Effector CD8-positive, alpha-beta T cell (primary cell): ENCODE measurements around the gene ATRX.
"Not testable (repeated sequence)": the region's sequence is repeated elsewhere in the genome, so short reads cannot be mapped to it uniquely, and the experiment has no call there.

Experiments
- DNase-seq: peaks from one replicate; lab custom pipeline; 2025; lab: John Stamatoyannopoulos, UW
- total RNA-seq, 4 experiments: gene quantifications; one replicate each; lab custom pipeline; 2026; lab: John Stamatoyannopoulos, UW

The ATRX gene, protein sequence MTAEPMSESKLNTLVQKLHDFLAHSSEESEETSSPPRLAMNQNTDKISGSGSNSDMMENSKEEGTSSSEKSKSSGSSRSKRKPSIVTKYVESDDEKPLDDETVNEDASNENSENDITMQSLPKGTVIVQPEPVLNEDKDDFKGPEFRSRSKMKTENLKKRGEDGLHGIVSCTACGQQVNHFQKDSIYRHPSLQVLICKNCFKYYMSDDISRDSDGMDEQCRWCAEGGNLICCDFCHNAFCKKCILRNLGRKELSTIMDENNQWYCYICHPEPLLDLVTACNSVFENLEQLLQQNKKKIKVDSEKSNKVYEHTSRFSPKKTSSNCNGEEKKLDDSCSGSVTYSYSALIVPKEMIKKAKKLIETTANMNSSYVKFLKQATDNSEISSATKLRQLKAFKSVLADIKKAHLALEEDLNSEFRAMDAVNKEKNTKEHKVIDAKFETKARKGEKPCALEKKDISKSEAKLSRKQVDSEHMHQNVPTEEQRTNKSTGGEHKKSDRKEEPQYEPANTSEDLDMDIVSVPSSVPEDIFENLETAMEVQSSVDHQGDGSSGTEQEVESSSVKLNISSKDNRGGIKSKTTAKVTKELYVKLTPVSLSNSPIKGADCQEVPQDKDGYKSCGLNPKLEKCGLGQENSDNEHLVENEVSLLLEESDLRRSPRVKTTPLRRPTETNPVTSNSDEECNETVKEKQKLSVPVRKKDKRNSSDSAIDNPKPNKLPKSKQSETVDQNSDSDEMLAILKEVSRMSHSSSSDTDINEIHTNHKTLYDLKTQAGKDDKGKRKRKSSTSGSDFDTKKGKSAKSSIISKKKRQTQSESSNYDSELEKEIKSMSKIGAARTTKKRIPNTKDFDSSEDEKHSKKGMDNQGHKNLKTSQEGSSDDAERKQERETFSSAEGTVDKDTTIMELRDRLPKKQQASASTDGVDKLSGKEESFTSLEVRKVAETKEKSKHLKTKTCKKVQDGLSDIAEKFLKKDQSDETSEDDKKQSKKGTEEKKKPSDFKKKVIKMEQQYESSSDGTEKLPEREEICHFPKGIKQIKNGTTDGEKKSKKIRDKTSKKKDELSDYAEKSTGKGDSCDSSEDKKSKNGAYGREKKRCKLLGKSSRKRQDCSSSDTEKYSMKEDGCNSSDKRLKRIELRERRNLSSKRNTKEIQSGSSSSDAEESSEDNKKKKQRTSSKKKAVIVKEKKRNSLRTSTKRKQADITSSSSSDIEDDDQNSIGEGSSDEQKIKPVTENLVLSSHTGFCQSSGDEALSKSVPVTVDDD (N-terminal part only)
- total RNA-seq = 170 to 276 (median 247) reads per million in 4 experiments

DNA sequence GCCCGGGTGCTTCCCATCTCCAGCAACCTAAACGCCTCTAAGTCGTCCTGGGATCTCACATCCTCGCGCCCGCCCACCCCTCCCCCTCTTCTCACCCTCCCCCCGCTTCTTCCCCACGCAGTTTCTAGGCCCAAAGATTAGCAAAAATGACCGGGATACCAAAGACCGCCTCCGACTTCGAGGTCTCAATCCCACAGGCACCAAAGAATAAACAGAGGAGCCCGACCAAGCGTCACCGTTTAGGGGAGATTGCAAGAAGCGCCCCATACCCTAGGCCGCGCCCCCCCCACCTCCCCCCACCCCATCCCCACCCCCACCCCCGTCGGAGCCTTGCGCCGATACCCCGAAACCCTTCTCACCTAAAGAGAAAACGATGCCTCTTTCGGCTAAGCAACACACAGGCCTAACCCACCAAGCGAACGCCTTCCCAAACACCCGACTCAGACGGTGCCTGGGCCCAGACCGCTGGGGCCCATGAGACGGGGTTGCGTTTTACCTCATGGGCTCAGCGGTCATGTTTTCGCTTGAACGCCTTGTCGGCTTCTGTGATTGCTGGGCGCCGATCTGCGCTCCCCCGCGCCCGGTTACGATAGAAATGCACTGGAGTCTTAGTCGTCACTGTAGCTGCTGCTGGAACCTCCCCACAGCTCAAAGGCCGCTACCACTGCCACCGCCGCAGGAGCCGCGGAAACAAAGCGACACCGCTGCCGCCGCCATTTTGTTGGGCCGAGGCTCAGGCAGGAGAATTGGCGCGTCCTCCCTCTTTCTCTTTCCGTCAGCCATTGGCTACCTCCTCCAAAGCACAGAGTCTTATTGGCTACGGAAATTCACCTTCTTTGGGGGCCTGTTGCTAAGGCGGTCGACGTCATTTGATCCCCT, at the start of gene ATRX:
Gene ATRX, minus strand, starts transcription at position 731 of the 879 bp plus-strand sequence. Its CDS starts 215 bp downstream, at position 516.
- DNase-seq = peak; percentile 57

DNA sequence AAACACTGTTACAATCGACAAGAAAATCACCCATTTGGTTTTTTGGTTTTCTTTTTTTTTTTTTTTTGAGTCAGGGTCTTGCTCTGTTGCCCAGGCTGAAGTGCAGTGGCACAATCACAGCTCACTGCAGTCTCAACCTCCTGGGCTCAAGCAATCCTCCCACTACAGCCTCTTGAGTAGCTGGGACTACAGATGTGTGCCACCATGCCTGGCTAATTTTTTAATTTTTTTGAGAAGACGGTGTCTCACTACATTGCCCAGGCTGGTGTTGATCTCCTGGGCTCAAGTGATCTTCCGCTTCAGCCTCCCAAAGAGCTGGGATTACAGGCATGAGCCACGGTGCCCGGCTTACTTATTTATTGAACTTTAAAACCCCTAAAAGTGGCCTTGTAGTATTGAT, 45.5 kb upstream of the ATRX start:
- DNase-seq = not testable (repeated sequence)

DNA sequence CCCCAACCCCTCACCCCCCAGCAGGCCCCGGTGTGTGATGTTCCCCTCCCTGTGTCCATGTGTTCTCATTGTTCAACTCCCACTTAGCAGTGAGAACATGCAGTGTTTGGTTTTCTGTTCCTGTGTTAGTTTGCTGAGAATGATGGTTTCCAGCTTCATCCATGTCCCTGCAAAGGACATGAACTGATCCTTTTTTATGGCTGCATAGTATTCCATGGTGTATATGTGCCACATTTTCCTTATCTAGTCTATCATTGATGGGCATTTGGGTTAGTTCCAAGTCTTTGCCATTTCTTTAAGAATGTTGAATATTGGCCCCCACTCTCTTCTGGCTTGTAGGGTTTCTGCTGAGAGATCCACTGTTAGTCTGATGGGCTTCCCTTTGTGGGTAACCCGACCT, 36.0 kb upstream of the ATRX start:
- not testable (repeated sequence) for DNase-seq

DNA sequence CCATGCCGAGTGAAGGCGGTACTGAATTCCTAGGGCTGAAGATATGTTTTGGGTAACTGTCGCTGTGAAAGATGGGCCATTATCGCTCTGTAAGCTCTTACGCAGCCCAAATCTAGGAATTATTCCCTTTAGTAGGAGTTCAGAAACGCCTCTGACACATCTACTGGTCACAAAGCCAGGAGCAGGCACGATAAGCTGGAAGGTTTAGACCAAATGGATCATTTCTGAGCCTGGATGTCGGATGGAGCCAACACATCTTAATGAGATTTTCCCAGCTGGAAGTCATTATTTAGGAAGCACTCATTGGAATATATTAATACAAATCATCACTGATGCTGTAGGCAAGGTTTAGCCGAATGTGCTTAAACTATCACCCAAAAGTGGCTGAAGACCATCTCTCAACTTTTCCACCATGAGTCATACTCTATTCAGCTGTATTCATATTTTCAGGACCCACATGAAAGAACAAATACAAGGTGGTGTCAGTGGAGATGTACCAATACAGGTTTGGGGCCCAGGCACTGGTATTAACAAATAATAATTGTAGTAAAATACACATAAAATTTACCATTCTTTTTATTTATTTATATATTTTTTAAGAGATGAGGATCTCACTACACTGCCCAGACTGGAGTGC, 34.2 kb upstream of the ATRX start:
- no peak for DNase-seq

DNA sequence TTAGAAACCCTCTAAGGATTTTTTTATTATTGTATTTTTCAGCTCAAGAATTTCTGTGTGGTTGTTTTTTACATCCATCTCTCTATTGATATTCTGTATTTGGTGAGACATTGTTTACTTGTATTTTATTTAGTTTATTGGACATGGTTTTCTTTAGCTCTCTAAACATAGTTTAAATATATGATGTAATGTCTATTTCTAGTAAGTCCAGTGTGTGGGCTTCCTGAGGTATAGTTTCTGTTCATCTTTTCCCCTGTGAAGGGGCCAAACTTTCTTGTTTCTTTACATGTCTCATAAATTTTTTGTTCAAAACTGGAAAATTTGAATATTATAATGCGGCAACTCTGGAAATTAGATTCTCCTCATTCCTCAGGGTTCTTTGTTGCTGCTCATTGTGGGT, 28.2 kb upstream of the ATRX start:
- no peak for DNase-seq

DNA sequence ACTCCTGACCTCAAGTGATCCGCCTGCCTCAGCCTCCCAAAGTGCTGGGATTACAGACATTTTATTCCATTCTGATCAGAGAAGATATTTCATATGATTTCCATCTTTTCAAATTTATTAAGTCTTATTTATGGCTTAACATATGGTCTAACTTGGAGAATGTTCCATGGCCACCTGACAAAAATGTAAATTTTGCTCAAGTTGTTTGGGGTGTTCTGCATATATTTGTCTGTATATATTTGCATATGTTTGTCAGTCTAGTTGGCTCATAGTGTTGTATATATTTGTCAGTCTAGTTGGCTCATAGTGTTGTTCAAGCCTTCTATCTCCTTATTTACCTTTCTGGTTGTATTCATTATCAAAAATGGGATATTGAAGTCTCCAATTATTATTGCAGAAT, 16.2 kb upstream of the ATRX start:
- DNase-seq = no peak

DNA sequence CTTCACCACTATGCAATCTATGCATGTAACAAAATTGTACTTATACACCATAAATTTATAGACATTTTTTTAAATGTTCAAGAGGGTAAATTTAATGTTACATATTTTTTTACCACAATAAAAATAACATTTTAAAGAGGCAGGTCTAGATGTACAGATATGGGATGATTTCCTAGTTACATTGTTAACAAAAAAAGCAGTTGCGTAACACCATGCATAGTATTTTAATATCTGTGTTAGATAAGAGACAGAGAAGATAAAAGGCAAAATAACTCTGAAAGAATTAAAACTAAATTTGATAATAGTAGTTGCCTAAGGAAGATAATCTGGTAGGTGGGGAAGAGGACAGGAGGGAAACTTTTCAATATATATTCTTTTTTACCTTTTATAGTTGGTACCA, 9.1 kb upstream of the ATRX start:
- no peak for DNase-seq

DNA sequence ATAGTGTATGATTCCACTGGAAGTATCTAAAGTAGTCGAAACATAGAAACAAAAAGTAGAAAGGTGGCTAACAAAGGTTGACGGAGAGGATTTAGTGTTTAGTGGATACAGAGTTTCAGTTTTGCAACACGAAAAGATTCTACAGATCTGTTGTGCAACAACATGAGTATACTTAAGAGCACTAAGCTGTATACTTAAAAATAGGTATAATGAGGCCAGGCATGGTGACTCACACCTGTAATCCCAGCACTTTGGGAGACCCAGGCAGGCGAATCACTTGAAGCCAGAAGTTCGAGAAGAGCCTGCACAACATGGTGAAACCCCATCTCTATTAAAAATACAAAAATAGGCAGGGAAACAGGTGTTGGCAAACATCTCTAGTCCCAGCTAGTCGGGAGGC, 7.9 kb upstream of the ATRX start:
- DNase-seq = no peak

DNA sequence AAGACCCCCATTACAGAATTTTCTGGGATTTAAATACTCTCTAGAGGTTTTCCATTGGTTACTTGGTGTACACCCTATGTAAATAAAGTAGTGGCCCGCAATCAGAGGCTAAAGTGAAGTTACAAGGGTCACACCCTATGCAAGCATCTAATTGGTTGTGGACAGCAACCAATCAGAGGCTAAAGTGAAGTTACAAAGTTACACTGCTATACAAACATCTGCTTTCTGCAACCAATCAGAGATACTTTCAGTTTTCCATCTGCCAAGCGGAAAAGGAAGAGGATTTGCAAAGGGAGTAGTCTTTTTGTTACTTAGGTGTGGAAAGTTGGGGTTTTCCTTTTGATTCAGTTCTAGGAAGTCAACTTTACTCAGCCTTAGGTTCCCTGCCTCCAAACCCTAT, 2.0 kb upstream of the ATRX start:
- no peak for DNase-seq

DNA sequence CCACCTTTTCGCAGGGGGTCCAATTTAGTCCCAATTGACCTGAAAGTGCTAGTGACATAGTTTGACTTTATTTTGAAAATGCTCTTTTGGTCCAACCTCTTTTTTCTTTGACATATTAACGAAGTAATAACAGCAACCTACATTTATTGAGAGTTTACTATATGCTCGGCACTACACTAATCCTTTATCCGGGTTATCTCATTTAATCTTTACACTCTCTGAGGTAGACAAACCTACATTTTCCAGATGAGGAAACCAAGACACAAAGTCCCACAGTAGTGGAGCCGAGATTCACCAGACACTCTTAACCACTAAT, 307 bp upstream of the ATRX start:
- DNase-seq = no peak

DNA sequence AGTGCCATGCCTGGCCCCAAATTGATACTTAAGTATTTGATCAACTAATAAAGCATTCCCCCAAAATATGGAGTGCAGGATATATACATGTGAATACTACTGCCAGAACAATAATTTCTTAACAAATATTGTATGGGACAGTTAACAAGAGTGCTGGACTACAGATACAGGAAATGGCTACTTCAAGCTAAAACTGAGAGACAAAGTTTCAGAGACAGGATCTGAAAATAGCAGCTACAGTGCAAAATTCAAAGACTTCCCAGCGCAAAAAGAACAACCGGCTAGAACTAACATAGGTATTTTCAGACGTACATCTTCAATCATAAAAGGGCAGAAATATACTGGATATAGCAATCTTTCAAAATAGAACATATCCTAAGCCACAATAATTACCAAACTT, 6.3 kb downstream of the ATRX start:
- no peak for DNase-seq

DNA sequence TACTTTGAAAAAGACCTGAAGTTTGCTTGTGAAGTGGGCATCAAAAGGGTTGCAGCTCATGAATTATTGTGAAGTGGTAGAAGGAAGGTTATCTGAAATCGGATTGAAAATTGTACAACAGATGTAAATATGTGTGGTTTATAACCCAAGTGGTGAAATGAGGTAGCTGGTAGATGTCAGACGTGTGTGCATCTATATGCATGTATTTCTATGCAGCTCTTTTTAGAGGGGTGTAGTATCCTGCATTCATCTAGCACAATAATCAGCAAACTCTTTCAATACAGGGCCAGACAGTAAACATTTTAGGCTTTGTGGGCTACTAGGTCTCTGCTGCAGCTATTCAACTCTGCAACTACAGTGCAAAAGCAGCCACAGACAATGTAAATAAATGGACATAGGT, 9.4 kb downstream of the ATRX start:
- DNase-seq = no peak

DNA sequence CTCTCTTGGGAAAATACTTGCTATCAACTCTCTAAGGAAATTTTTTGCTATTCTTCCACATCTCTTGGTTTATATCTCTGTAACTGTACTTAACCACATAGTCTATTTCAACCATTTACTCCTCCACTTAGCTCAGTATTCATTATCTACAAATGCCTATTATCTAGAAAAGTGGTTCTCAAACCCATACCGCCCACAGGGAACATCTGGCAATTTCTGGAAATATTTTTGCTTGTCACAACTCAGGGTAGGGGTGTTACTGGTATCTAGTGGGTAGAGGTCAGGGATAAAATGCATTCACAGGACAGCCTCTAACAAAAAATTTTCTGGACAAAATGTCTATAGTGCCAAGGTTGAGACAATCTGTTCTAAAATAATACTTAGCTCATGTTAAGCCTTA, 14.4 kb downstream of the ATRX start:
- no peak for DNase-seq

DNA sequence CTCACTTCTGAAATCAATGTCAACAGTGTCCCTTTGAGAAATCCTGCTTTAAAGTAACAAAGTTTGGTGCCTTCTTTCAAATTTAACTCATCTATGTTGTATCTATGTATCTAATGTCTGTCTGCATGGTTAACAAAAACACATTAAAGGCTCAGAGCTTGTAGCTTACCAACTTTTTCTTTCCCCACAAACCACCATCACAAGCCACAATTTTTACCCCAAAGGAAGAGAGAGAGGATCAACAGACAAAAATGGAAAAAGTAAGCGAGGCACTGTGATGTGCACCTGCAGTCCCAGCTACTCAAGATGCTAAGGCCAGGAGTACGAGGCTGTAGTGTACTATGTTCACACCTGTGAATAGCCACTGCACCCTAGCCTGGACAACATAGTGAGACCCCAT, 17.2 kb downstream of the ATRX start:
- no peak for DNase-seq

DNA sequence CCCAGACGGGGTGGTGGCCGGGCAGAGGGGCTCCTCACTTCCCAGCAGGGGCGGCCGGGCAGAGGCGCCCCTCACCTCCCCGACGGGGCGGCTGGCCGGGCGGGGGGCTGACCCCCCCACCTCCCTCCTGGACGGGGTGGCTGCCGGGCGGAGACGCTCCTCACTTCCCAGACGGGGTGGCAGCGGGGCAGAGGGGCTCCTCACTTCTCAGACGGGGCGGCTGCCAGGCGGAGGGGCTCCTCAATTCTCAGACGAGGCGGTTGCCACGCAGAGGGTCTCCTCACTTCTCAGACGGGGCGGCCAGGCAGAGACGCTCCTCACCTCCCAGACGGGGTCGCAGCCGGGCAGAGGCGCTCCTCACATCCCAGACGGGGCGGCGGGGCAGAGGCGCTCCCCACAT, 19.8 kb downstream of the ATRX start:
- not testable (repeated sequence) for DNase-seq

DNA sequence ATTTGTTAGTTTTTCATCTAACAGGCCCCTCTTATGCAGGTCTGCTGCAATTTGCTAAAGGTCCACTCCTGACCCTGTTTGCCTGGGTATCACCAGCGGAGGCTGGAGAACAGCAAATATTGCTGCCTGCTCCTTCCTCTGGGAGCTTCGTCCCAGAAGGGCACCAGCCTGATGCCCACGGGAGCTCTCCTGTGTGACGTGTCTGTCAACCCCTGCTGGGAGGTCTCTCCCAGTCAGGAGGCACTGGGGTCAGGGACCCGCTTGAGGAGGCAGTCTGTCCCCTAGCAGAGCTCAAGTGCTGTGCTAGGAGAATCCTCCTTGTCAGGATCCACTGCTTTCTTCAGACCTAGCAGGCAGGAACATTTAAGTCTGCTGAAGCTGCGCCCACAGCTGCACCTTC, 30.5 kb downstream of the ATRX start:
- DNase-seq = no peak

DNA sequence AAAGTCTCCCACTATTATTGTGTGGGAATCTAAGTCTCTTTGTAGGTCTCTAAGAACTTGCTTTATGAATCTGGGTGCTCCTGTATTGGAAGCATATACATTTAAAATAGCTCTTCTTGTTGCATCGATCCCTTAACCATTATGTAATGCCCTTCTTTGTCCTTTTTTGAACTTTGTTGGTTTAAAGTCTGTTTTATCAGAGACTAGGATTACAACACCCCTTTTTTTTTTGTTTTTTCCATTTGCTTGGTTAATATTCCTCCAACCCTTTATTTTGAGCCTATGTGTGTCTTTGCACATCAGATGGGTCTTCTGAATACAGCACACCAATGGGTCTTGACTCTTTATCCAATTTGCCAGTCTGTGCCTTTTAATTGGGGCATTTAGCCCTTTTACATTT, 32.1 kb downstream of the ATRX start:
- DNase-seq = not testable (repeated sequence)

DNA sequence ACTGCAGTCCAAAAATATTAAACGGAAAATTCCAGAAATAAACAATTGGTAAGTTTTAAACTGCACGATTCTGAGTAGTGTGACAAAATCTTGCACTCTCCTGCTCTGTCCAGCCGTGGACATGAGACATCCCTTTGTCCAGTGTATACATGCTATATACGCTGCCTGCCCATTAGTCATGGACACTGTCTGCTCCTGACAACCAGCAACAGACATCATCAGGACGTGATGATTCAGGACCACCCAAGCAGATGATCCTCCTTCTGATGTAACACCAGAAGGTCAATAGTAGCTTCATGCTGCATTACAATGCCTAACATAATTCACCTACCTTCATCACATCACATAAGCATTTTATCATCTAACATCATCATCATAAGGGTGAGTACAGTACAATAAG, 36.3 kb downstream of the ATRX start:
- DNase-seq = no peak

DNA sequence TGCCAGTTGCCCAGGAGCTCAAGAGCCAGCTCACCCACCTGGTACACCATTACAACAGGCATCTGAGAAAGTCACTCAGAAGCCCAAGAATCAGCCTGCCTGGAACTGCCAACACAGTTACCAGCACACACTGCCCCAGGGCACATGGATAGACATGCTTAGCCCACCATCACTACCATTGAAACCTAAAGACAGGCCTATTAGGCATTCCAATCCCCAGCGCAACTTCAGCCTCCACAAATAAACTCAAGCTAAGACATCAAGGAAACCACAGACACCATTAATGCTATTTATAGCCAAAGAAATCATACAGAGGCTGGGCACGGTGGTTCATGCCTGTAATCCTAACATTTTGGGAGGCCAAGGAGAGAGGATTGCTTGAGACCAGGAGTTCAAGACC, 42.3 kb downstream of the ATRX start:
- DNase-seq = no peak

DNA sequence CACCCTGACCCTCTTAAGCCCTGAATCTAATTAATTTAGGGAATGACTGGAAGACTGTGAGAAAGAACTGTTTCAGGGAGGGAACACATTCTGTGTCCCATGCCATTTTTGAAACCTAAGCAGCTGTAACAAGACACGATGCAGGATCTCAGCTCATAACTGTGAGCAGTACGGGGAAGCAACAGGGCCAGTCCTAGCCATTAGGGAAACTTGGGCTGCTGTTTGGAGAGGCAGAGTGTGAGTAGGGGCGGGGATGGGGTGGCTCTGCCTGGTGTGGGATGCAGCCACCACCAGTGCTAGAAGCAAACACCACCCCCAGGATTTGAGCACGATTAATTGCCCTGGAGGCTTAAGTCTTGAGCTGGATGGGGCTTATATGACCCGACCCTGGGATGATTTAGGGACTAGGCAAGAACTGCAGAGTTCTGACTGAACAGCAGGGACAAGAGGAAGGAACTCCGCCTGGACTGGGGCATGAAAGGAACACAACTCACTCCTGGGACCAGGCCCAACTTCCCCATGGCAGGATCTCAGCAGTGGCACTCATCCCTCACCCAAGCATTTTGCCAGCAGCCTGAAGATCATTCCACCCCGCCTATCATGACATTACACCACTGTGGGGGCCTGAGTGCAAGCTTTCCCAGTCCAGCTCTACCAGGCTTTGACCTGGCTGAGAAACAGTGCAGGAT, 43.1 kb downstream of the ATRX start:
- no peak for DNase-seq
